ENCODE data around the gene TUBA1C. TPM values are rescaled to one million over a fixed set of nuclear protein-coding genes. Genes with fewer than 3 reads are reported as not detected.

TUBA1C gene
- total and polyA plus RNA-seq, 2 of the 8 experiments (the other 6 are each of a cell fraction or from before 2014, with no cell fraction given), result 504 to 3,101 TPM

- ChIA-PET CTCF (ENCODE audit: partially characterized antibody) (interaction anchor here (0.6 to 17.0 kb wide), 22 partner anchors 8 to 293 kb away, joined by 3 to 276 read pairs (median 6); partner anchors contain the start of genes C1QL4, DNAJC22, KCNH3 and PRPH), POLR2A (ENCODE audit: partially characterized antibody) (interaction anchor here (1.3 to 1.6 kb wide), 2 partner anchors 17 to 60 kb away, joined by 3 read pairs; no protein-coding TSS in a partner anchor)
- H3K9ac ChIP-seq (replicated peaks in 1 of 4; ENCODE audit: extremely low read depth in 1 of 4, low read depth in 3 of 4, low read length in 3 of 4), result no peak overlapping the region
- H4K8ac ChIP-seq (ENCODE audit: extremely low read depth, insufficient read depth, low read length), result no peak overlapping the region
- H2BK5ac ChIP-seq (ENCODE audit: low read depth, low read length), result no peak overlapping the region
- peaks cover 0 to 4% (median 3%) of the 10 kb centered on the region in 4 experiments; a peak in 5 of 7 replicates for H3K4me1 ChIP-seq (replicated peaks in 1 of 4; ENCODE audit: control insufficient read depth in 3 of 4, insufficient read depth in 4 of 4, low read length in 3 of 4)
- peaks cover 4 to 12% (median 10%) of the 10 kb centered on the region in 4 experiments for H3K27me3 ChIP-seq (replicated peaks in 1 of 4; ENCODE audit: control insufficient read depth in 3 of 4, extremely low read depth in 1 of 4, insufficient read depth in 3 of 4, low read length in 3 of 4)
- H3K56ac ChIP-seq (replicated peaks; ENCODE audit: insufficient read length, low read depth, low read length), result no peak overlapping the region
- H3K14ac ChIP-seq (ENCODE audit: insufficient read length), result no peak overlapping the region
- no peak overlapping the region for H3K4ac ChIP-seq (replicated peaks; ENCODE audit: insufficient read length, low read depth, low read length)
- no peak overlapping the region for H2BK120ac ChIP-seq (replicated peaks; ENCODE audit: low read depth, low read length)
- no peak overlapping the region for H2AK5ac ChIP-seq (ENCODE audit: low read depth, low read length)
- H3K23ac ChIP-seq (ENCODE audit: insufficient read length), result no peak overlapping the region
- no peak overlapping the region for H4K91ac ChIP-seq (replicated peaks; ENCODE audit: insufficient read length, low read length)
- no peak for FAIRE-seq
- H3K27ac ChIP-seq (ENCODE audit: low read depth, low read length), result no peak overlapping the region
- H2BK15ac ChIP-seq (ENCODE audit: low read length), result peak overlapping the region; percentile 84
- no peak overlapping the region for H2BK20ac ChIP-seq (ENCODE audit: low read length)
- H3K79me1 ChIP-seq (ENCODE audit: low read depth, low read length), result no peaks in the 10 kb centered on the region
- H4K20me1 ChIP-seq (replicated peaks in 1 of 2; ENCODE audit: control insufficient read depth in 1 of 2, insufficient read depth in 2 of 2, low read length in 2 of 2), result no peaks in the 10 kb centered on the region
- H2AFZ ChIP-seq (ENCODE audit: low read length), result no peak overlapping the region
- 61% methylated on average over 6 of the region's 6 CpGs; no CpG with 5 or more reads in 1 of the 2 experiments for WGBS, 2 experiments (ENCODE audit: extremely low coverage in 1 of 2, insufficient coverage in 1 of 2, insufficient read length in 1 of 2, insufficient replicate concordance in 2 of 2, low coverage in 1 of 2, low lambda C conversion rate in 2 of 2, missing lambda C conversion rate in 1 of 2)
- H4K5ac ChIP-seq (ENCODE audit: insufficient read length, low read depth, low read length), result no peak overlapping the region
- H3K79me2 ChIP-seq (ENCODE audit: control insufficient read depth in 1 of 2, insufficient read depth in 2 of 2, low read length in 2 of 2), result no peaks in the 10 kb centered on the region
- no peak overlapping the region for H3K18ac ChIP-seq (ENCODE audit: extremely low read depth, low read length)
- no peak for DNase-seq (ENCODE audit: low read depth in 1 of 2, low spot score in 2 of 2)
- no peak overlapping the region; the same call in 1 of the 2 replicates for H2BK12ac ChIP-seq (ENCODE audit: low read depth, low read length)
- no peaks in the 10 kb centered on the region for H3K36me3 ChIP-seq (ENCODE audit: control insufficient read depth in 2 of 4, insufficient read depth in 4 of 4, low read length in 3 of 4)
- no peak overlapping the region for H3K4me2 ChIP-seq (ENCODE audit: insufficient read depth in 1 of 2, low read depth in 2 of 2, low read length in 2 of 2)
- H3K23me2 ChIP-seq (ENCODE audit: low read depth, low read length), result no peaks in the 10 kb centered on the region
- H3K9me3 ChIP-seq (ENCODE audit: insufficient read depth in 2 of 2, low read depth in 1 of 2, low read length in 1 of 2), result no peaks in the 10 kb centered on the region
- H3K4me3 ChIP-seq (ENCODE audit: extremely low read depth in 1 of 4, insufficient read depth in 2 of 4, low read depth in 3 of 4, low read length in 4 of 4), result no peak overlapping the region
- TF ChIP-seq MAX (IDR thresholded peaks at IDR 0.05) (no peak), TCF12 (IDR thresholded peaks at IDR 0.05; ENCODE audit: low read depth, low read length) (no peak), ATF2 (IDR thresholded peaks at IDR 0.05; ENCODE audit: low read length) (no peak), CREB1 (IDR thresholded peaks at IDR 0.05) (no peak), POLR2AphosphoS5 (IDR thresholded peaks at IDR 0.05; ENCODE audit: low read depth, low read length) (no peak), BCL11A (IDR thresholded peaks at IDR 0.05; ENCODE audit: low read depth in 2 of 2, low read length in 2 of 2) (no peak), E2F6 (IDR thresholded peaks at IDR 0.05) (no peak), KDM4A (IDR thresholded peaks at IDR 0.05; ENCODE audit: low read depth, low read length, severe bottlenecking) (no peak), SUZ12 (IDR thresholded peaks at IDR 0.05; ENCODE audit: low read length) (no peak), ZNF274 (IDR thresholded peaks at IDR 0.05; ENCODE audit: borderline replicate concordance, extremely low read depth, low read length) (no peak), SP1 (IDR thresholded peaks at IDR 0.05; ENCODE audit: low read depth, low read length) (no peak)
Measured at GRCh38 chr12:49287876-49288275, 23.0 kb downstream of the TUBA1C start.

Data from H1 (cell line).